GM19023 (cell line): ENCODE data around the gene PINK1.
"Not testable (repeated sequence)": the region's sequence is repeated elsewhere in the genome, so short reads cannot be mapped to it uniquely, and the experiment has no call there.

ENCODE experiments used
- ATAC-seq: cut with Tn5 transposase; IDR thresholded peaks from one replicate; pipeline ENCODE4 v1.9.1; 2021; ENCODE audit warnings: mild to moderate bottlenecking, moderate library complexity; ENCODE audit not compliant: unreplicated experiment

The PINK1 gene

GRCh38 chr1:20633190-20634064, at the start of gene PINK1:
Gene PINK1, plus strand, starts transcription at chr1:20633458. Its CDS starts 91 bp downstream, at chr1:20633549.
- ATAC-seq = peak; percentile 75

- ATAC-seq = no peak
These were observed 48.4 kb upstream of the PINK1 start for GRCh38 chr1:20584890-20585289.

- no peak for ATAC-seq
These were observed 46.2 kb upstream of the PINK1 start for GRCh38 chr1:20586953-20587660.

- ATAC-seq = no peak
These were observed 45.6 kb upstream of the PINK1 start for GRCh38 chr1:20587661-20588053.

- no peak for ATAC-seq
These were observed 44.5 kb upstream of the PINK1 start, which contains the start of gene CDA for GRCh38 chr1:20588634-20589225. Gene CDA, plus strand, starts transcription at chr1:20589097. Its CDS starts 33 bp downstream, at chr1:20589130.

GRCh38 chr1:20589331-20590278, 43.7 kb upstream of the PINK1 start:
- ATAC-seq = no peak

- no peak for ATAC-seq
These were observed 42.9 kb upstream of the PINK1 start for GRCh38 chr1:20590306-20590777.

- ATAC-seq = no peak
These were observed 39.5 kb upstream of the PINK1 start for GRCh38 chr1:20593756-20594155.

GRCh38 chr1:20594746-20595145, 38.5 kb upstream of the PINK1 start:
- no peak for ATAC-seq

- no peak for ATAC-seq
These were observed 37.2 kb upstream of the PINK1 start for GRCh38 chr1:20596106-20596505.

GRCh38 chr1:20597650-20598049, 35.6 kb upstream of the PINK1 start:
- ATAC-seq = no peak

GRCh38 chr1:20600156-20600555, 33.1 kb upstream of the PINK1 start:
- no peak for ATAC-seq

- no peak for ATAC-seq
These were observed 32.0 kb upstream of the PINK1 start for GRCh38 chr1:20601129-20601825.

GRCh38 chr1:20602851-20603450, 30.3 kb upstream of the PINK1 start:
- no peak for ATAC-seq

GRCh38 chr1:20603504-20604464, 29.5 kb upstream of the PINK1 start:
- no peak for ATAC-seq

GRCh38 chr1:20604678-20605077, 28.6 kb upstream of the PINK1 start:
- no peak for ATAC-seq

- not testable (repeated sequence) for ATAC-seq
These were observed 26.3 kb upstream of the PINK1 start for GRCh38 chr1:20606801-20607570.
